ENCODE results near the gene PLPP2.

PLPP2 gene

GRCh38 chr19:326871-327270, 35.7 kb upstream of the PLPP2 start:
- in situ Hi-C loops (cut with MboI; ENCODE audit: low sequenced_read_pairs) = loop anchor here (10.0 kb wide), 1 partner anchor 118 kb away; no protein-coding TSS in a partner anchor
- Histone ChIP-seq H3K4me1 (no peaks in the 10 kb centered on the region), H3K27me3 (ENCODE audit: low read depth) (no peaks in the 10 kb centered on the region), H3K36me3 (replicated peaks) (peaks cover 86% of the 10 kb centered on the region), H3K4me3 (no peak overlapping the region), H3K9me3 (peaks cover 13% of the 10 kb centered on the region)
- no peak for DNase-seq (ENCODE audit: low spot score in 2 of 2)

- Histone ChIP-seq H3K27me3 (ENCODE audit: low read depth) (no peaks in the 10 kb centered on the region), H3K4me3 (no peak overlapping the region), H3K36me3 (replicated peaks) (peaks cover 86% of the 10 kb centered on the region), H3K9me3 (peaks cover 16% of the 10 kb centered on the region), H3K4me1 (no peaks in the 10 kb centered on the region)
- no peak for DNase-seq (ENCODE audit: low spot score in 2 of 2)
- in situ Hi-C loops (cut with MboI; ENCODE audit: low sequenced_read_pairs) = loop anchor here (10.0 kb wide), 1 partner anchor 119 kb away; no protein-coding TSS in a partner anchor
These were observed 34.8 kb upstream of the PLPP2 start for GRCh38 chr19:325937-326565.

- peaks cover 23% of the 10 kb centered on the region for H3K9me3 ChIP-seq
- no peaks in the 10 kb centered on the region for H3K4me1 ChIP-seq
- H3K36me3 ChIP-seq (replicated peaks) = peaks cover 86% of the 10 kb centered on the region
- H3K4me3 ChIP-seq = no peak overlapping the region
- no peaks in the 10 kb centered on the region for H3K27me3 ChIP-seq (ENCODE audit: low read depth)
- in situ Hi-C loops (cut with MboI; ENCODE audit: low sequenced_read_pairs) = loop anchor here (10.0 kb wide), 1 partner anchor 119 kb away; no protein-coding TSS in a partner anchor
- no peak for DNase-seq (ENCODE audit: low spot score in 2 of 2)
These were observed 34.2 kb upstream of the PLPP2 start for GRCh38 chr19:325173-325936.

- no peak for DNase-seq (ENCODE audit: low spot score in 2 of 2)
- H3K9me3 ChIP-seq = peaks cover 24% of the 10 kb centered on the region
- H3K4me3 ChIP-seq = no peak overlapping the region
- peaks cover 86% of the 10 kb centered on the region for H3K36me3 ChIP-seq (replicated peaks)
- H3K27me3 ChIP-seq (ENCODE audit: low read depth) = no peaks in the 10 kb centered on the region
- no peaks in the 10 kb centered on the region for H3K4me1 ChIP-seq
- in situ Hi-C loops (cut with MboI; ENCODE audit: low sequenced_read_pairs) = loop anchor here (10.0 kb wide), 1 partner anchor 120 kb away; no protein-coding TSS in a partner anchor
These were observed 33.5 kb upstream of the PLPP2 start for GRCh38 chr19:324716-325115.

- Histone ChIP-seq H3K36me3 (replicated peaks) (peaks cover 84% of the 10 kb centered on the region), H3K9me3 (peaks cover 10% of the 10 kb centered on the region), H3K27me3 (ENCODE audit: low read depth) (no peaks in the 10 kb centered on the region), H3K4me3 (no peak overlapping the region), H3K4me1 (no peaks in the 10 kb centered on the region)
- DNase-seq (ENCODE audit: low spot score in 2 of 2) = no peak
- in situ Hi-C loops (cut with MboI; ENCODE audit: low sequenced_read_pairs) = loop anchor here (10.0 kb wide), 1 partner anchor 122 kb away; no protein-coding TSS in a partner anchor
These were observed 31.4 kb upstream of the PLPP2 start for GRCh38 chr19:322616-323015.

- Histone ChIP-seq H3K4me1 (no peaks in the 10 kb centered on the region), H3K36me3 (replicated peaks) (peaks cover 91% of the 10 kb centered on the region), H3K27me3 (ENCODE audit: low read depth) (no peaks in the 10 kb centered on the region), H3K4me3 (no peak overlapping the region), H3K9me3 (peaks cover 10% of the 10 kb centered on the region)
- in situ Hi-C loops (cut with MboI; ENCODE audit: low sequenced_read_pairs) = no loop called here
- DNase-seq (ENCODE audit: low spot score in 2 of 2) = no peak
These were observed 27.2 kb upstream of the PLPP2 start for GRCh38 chr19:318509-318774.

- DNase-seq (ENCODE audit: low spot score in 2 of 2) = no peak
- Histone ChIP-seq H3K4me1 (no peaks in the 10 kb centered on the region), H3K36me3 (replicated peaks) (peaks cover 88% of the 10 kb centered on the region), H3K9me3 (peaks cover 10% of the 10 kb centered on the region), H3K4me3 (no peak overlapping the region), H3K27me3 (ENCODE audit: low read depth) (no peaks in the 10 kb centered on the region)
- in situ Hi-C loops (cut with MboI; ENCODE audit: low sequenced_read_pairs) = no loop called here
These were observed 26.7 kb upstream of the PLPP2 start for GRCh38 chr19:317710-318508.

- peaks cover 76% of the 10 kb centered on the region for H3K36me3 ChIP-seq (replicated peaks)
- H3K4me1 ChIP-seq = no peaks in the 10 kb centered on the region
- in situ Hi-C loops (cut with MboI; ENCODE audit: low sequenced_read_pairs) = no loop called here
- peaks cover 5% of the 10 kb centered on the region for H3K9me3 ChIP-seq
- no peak for DNase-seq (ENCODE audit: low spot score in 2 of 2)
- no peaks in the 10 kb centered on the region for H3K27me3 ChIP-seq (ENCODE audit: low read depth)
- no peak overlapping the region for H3K4me3 ChIP-seq
These were observed 24.6 kb upstream of the PLPP2 start for GRCh38 chr19:315811-316210.

- Histone ChIP-seq H3K27me3 (ENCODE audit: low read depth) (no peaks in the 10 kb centered on the region), H3K4me3 (no peak overlapping the region), H3K36me3 (replicated peaks) (peaks cover 72% of the 10 kb centered on the region), H3K9me3 (no peaks in the 10 kb centered on the region), H3K4me1 (no peaks in the 10 kb centered on the region)
- no peak for DNase-seq (ENCODE audit: low spot score in 2 of 2)
- in situ Hi-C loops (cut with MboI; ENCODE audit: low sequenced_read_pairs) = no loop called here
These were observed 23.0 kb upstream of the PLPP2 start for GRCh38 chr19:313988-314815.

GRCh38 chr19:313169-313987, 22.2 kb upstream of the PLPP2 start:
- in situ Hi-C loops (cut with MboI; ENCODE audit: low sequenced_read_pairs) = no loop called here
- peaks cover 74% of the 10 kb centered on the region for H3K36me3 ChIP-seq (replicated peaks)

GRCh38 chr19:311813-312261, 20.6 kb upstream of the PLPP2 start:
- Histone ChIP-seq H3K9me3 (no peaks in the 10 kb centered on the region), H3K36me3 (replicated peaks) (peaks cover 79% of the 10 kb centered on the region), H3K27me3 (ENCODE audit: low read depth) (no peaks in the 10 kb centered on the region), H3K4me3 (no peak overlapping the region), H3K4me1 (no peaks in the 10 kb centered on the region)
- DNase-seq (ENCODE audit: low spot score in 2 of 2) = no peak
- in situ Hi-C loops (cut with MboI; ENCODE audit: low sequenced_read_pairs) = no loop called here

More at GRCh38 chr19:313169-313987, 22.2 kb upstream of the PLPP2 start:
- DNase-seq (ENCODE audit: low spot score in 2 of 2) = no peak
- Histone ChIP-seq H3K4me1 (no peaks in the 10 kb centered on the region), H3K4me3 (no peak overlapping the region), H3K9me3 (no peaks in the 10 kb centered on the region), H3K27me3 (ENCODE audit: low read depth) (no peaks in the 10 kb centered on the region)

GRCh38 chr19:310781-311496, 19.7 kb upstream of the PLPP2 start:
- no peak for DNase-seq (ENCODE audit: low spot score in 2 of 2)
- H3K9me3 ChIP-seq = no peaks in the 10 kb centered on the region
- H3K27me3 ChIP-seq (ENCODE audit: low read depth) = no peaks in the 10 kb centered on the region
- in situ Hi-C loops (cut with MboI; ENCODE audit: low sequenced_read_pairs) = no loop called here
- no peaks in the 10 kb centered on the region for H3K4me1 ChIP-seq
- peaks cover 80% of the 10 kb centered on the region for H3K36me3 ChIP-seq (replicated peaks)
- no peak overlapping the region for H3K4me3 ChIP-seq

Measured in HAP-1 (cell line).